ENCODE data around the gene MEX3D. TPM values are rescaled to one million over a fixed set of nuclear protein-coding genes. Genes with fewer than 3 reads are reported as not detected.

The MEX3D gene
- total RNA-seq, 1 experiment from 2014 or later: 70.4 TPM

DNA sequence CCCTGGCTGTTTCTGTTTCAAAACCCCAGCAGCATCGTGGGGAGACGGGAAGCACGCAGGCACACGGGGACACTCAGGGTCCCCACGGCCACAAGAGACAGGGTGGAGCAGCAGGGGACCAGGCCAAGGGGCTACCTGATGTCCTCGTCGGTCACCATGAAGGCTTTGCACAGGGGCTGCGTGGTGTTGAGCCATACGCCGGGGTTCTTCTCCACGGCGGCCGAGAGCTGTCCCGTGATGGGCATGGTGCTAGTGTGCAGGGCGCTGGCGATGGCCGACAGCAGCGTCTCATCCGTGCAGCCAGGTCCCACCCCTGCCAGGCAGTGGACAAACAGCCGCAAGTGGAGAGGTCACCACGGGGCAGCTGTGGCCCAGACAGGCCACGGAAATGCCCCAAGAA, 12.8 kb upstream of the MEX3D start:
- DNase-seq: no peak
- Histone ChIP-seq H3K23ac (ENCODE audit: insufficient read length, low read depth, low read length) (no peak overlapping the region), H3T11ph (ENCODE audit: low read length) (no peak overlapping the region), H3K4me2 (ENCODE audit: insufficient read depth, insufficient read length, low read length) (no peak overlapping the region), H3K27me3 (ENCODE audit: insufficient read depth, low read length) (no peaks in the 10 kb centered on the region), H2BK20ac (ENCODE audit: low read depth, low read length, poor library complexity, severe bottlenecking) (no peak overlapping the region), H2BK5ac (ENCODE audit: insufficient read length, low read length) (no peak overlapping the region), H2AFZ (ENCODE audit: low read length) (no peak overlapping the region), H3K27ac (ENCODE audit: insufficient read length, low read depth, low read length) (no peak overlapping the region), H3K79me2 (ENCODE audit: insufficient read depth, low read length) (peaks cover 5% of the 10 kb centered on the region; the same call in 1 of the 2 replicates), H4K8ac (replicated peaks; ENCODE audit: insufficient read length, low read depth, low read length) (no peak overlapping the region), H4K5ac (ENCODE audit: insufficient read length, low read depth, low read length) (no peak overlapping the region), H2BK120ac (ENCODE audit: low read depth, low read length, poor library complexity, severe bottlenecking) (no peak overlapping the region), H3K9ac (ENCODE audit: extremely low read depth, insufficient read length, low read length) (no peak overlapping the region), H2BK12ac (ENCODE audit: insufficient read length, low read depth, low read length) (no peak overlapping the region), H3K4ac (ENCODE audit: low read depth, low read length) (no peak overlapping the region), H2AK5ac (ENCODE audit: insufficient read length, low read length) (no peak overlapping the region), H4K20me1 (ENCODE audit: control insufficient read depth, insufficient read depth, insufficient read length) (peaks cover 2% of the 10 kb centered on the region), H3K18ac (ENCODE audit: insufficient read length, low read depth, low read length) (no peak overlapping the region), H3K79me1 (ENCODE audit: insufficient read depth, low read depth, low read length, poor library complexity, severe bottlenecking) (peaks cover 5% of the 10 kb centered on the region), H4K91ac (ENCODE audit: insufficient read length, low read depth, low read length) (no peak overlapping the region), H3K9me3 (ENCODE audit: control insufficient read depth, low read depth, low read length) (no peaks in the 10 kb centered on the region), H3K23me2 (ENCODE audit: insufficient read length, low read depth, low read length, poor library complexity, severe bottlenecking) (no peaks in the 10 kb centered on the region), H3K4me1 (ENCODE audit: insufficient read depth, low read length) (no peaks in the 10 kb centered on the region), H3K56ac (ENCODE audit: insufficient read length, low read depth, low read length) (no peak overlapping the region), H3K14ac (ENCODE audit: insufficient read depth, low read length) (no peak overlapping the region), H2BK15ac (ENCODE audit: low read depth, low read length) (no peak overlapping the region)
- H3K4me3 Mint-ChIP-seq: no peak overlapping the region
- peaks cover 35 to 78% (median 74%) of the 10 kb centered on the region in 3 experiments; a peak in 6 of 7 replicates for H3K36me3 Mint-ChIP-seq (ENCODE audit: insufficient read depth in 1 of 3, low read depth in 3 of 3)
- TF ChIP-seq, protein P1, sequence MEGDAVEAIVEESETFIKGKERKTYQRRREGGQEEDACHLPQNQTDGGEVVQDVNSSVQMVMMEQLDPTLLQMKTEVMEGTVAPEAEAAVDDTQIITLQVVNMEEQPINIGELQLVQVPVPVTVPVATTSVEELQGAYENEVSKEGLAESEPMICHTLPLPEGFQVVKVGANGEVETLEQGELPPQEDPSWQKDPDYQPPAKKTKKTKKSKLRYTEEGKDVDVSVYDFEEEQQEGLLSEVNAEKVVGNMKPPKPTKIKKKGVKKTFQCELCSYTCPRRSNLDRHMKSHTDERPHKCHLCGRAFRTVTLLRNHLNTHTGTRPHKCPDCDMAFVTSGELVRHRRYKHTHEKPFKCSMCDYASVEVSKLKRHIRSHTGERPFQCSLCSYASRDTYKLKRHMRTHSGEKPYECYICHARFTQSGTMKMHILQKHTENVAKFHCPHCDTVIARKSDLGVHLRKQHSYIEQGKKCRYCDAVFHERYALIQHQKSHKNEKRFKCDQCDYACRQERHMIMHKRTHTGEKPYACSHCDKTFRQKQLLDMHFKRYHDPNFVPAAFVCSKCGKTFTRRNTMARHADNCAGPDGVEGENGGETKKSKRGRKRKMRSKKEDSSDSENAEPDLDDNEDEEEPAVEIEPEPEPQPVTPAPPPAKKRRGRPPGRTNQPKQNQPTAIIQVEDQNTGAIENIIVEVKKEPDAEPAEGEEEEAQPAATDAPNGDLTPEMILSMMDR (conservative IDR thresholded peaks at IDR 0.05): no peak
- H3K4me1 Mint-ChIP-seq: no peaks in the 10 kb centered on the region
- WGBS (ENCODE audit: extremely low coverage, insufficient read length, low lambda C conversion rate): no CpG with 5 or more reads among the region's 22 CpGs
- no peaks in the 10 kb centered on the region; a peak in 1 of 5 replicates for H3K9me3 Mint-ChIP-seq
- peaks cover 2% of the 10 kb centered on the region for H3K27me3 Mint-ChIP-seq (ENCODE audit: low read depth)
- peak overlapping the region in 1 of 3 experiments; percentile 40; a peak in 1 of 7 replicates for H3K27ac Mint-ChIP-seq
